ENCODE measurements around the gene TMEM161A. TPM values are rescaled to one million over a fixed set of nuclear protein-coding genes. Genes with fewer than 3 reads are reported as not detected.
A peak's percentile ranks its signal among the peaks of the same experiment; 100 is the strongest.

TMEM161A gene
- total and polyA plus RNA-seq, 2 donors (not counting 1 experiment from before 2014, with no cell fraction given), result 23.6 to 44.0 TPM

GRCh38 chr19:19160461-19161035 is 22.3 kb upstream of the TMEM161A start:
- Histone ChIP-seq H3K9me3 (ENCODE audit: control extremely low read depth in 1 of 3, control insufficient read depth in 2 of 3, insufficient read depth in 1 of 3, low read length in 2 of 3) (peaks cover 0 to 6% (median 4%) of the 10 kb centered on the region in 3 donors), H3K4me1 (ENCODE audit: control insufficient read depth in 2 of 2, insufficient read depth in 2 of 2, low read length in 2 of 2) (peaks cover 29 to 55% of the 10 kb centered on the region in 2 donors), H3K4me3 (ENCODE audit: control extremely low read depth in 1 of 5, extremely low read depth in 1 of 5, insufficient read depth in 1 of 5, low read depth in 2 of 5, low read length in 4 of 5) (peak overlapping the region in 3 of 5 experiments; percentile 25 to 42 (median 27)), H3K27ac (ENCODE audit: low read length in 2 of 2) (peak overlapping the region; percentile 22 to 67), H3K4me2 (replicated peaks; ENCODE audit: low read depth, low read length, poor library complexity, severe bottlenecking) (peak overlapping the region; percentile 88), H3K27me3 (replicated peaks in 1 of 4; ENCODE audit: control extremely low read depth in 1 of 4, control insufficient read depth in 3 of 4, insufficient read depth in 4 of 4, low read length in 3 of 4) (no peaks in the 10 kb centered on the region), H2AFZ (ENCODE audit: insufficient read depth, low read depth, low read length, poor library complexity, severe bottlenecking) (peak overlapping the region; percentile 13), H3K9ac (ENCODE audit: low read length) (peak overlapping the region; percentile 53), H3K36me3 (replicated peaks in 1 of 2; ENCODE audit: control extremely low read depth in 1 of 2, control insufficient read depth in 1 of 2, extremely low read depth in 1 of 2, insufficient read depth in 2 of 2, low read length in 1 of 2) (no peaks in the 10 kb centered on the region), H3K79me2 (ENCODE audit: control insufficient read depth, insufficient read depth, low read length) (no peaks in the 10 kb centered on the region), H4K20me1 (ENCODE audit: control insufficient read depth, insufficient read depth, low read length, poor library complexity, severe bottlenecking) (no peaks in the 10 kb centered on the region)
- ChIA-PET CTCF (interaction anchor here (1.6 to 5.6 kb wide), 2 partner anchors 14 to 15 kb away, joined by 4 to 48 read pairs; no protein-coding TSS in a partner anchor), POLR2A (interaction anchor here (0.6 to 2.9 kb wide), 6 partner anchors 9 to 1313 kb away, joined by 3 to 8 read pairs (median 6); partner anchors contain the start of genes ATP13A1, JAK3 and MEF2B)
- peaks cover 2% of the 10 kb centered on the region for H3K9me3 Mint-ChIP-seq (ENCODE audit: insufficient read depth)
- DNase-seq (peak; percentile 87), ATAC-seq (ENCODE audit: low read depth) (peak; percentile 78)
- intact Hi-C loops (cut with micrococcal nuclease), result loop anchor here (1.0 to 2.0 kb wide), 3 partner anchors 10 to 15 kb away; partner anchors contain the start of gene MEF2B
- peak overlapping the region; percentile 59 for H3K4me3 Mint-ChIP-seq
- H3K4me1 Mint-ChIP-seq, result peaks cover 42% of the 10 kb centered on the region
- no peaks in the 10 kb centered on the region for H3K27me3 Mint-ChIP-seq
- TF ChIP-seq CTCF (IDR thresholded peaks at IDR 0.05), result no peak
- H3K27ac Mint-ChIP-seq, result peak overlapping the region; percentile 41
- 6% methylated on average over 11 of the region's 26 CpGs for WGBS (ENCODE audit: insufficient coverage)

- peak overlapping the region; percentile 14 for H3K4me3 Mint-ChIP-seq
- H3K9me3 Mint-ChIP-seq (ENCODE audit: insufficient read depth), result peaks cover 3% of the 10 kb centered on the region
- Histone ChIP-seq H3K9me3 (ENCODE audit: control extremely low read depth in 1 of 3, control insufficient read depth in 2 of 3, insufficient read depth in 1 of 3, low read length in 2 of 3) (peaks cover 0 to 6% (median 6%) of the 10 kb centered on the region in 3 donors), H3K27me3 (replicated peaks in 1 of 4; ENCODE audit: control extremely low read depth in 1 of 4, control insufficient read depth in 3 of 4, insufficient read depth in 4 of 4, low read length in 3 of 4) (no peaks in the 10 kb centered on the region), H3K79me2 (ENCODE audit: control insufficient read depth, insufficient read depth, low read length) (no peaks in the 10 kb centered on the region), H4K20me1 (ENCODE audit: control insufficient read depth, insufficient read depth, low read length, poor library complexity, severe bottlenecking) (no peaks in the 10 kb centered on the region), H3K4me1 (ENCODE audit: control insufficient read depth in 2 of 2, insufficient read depth in 2 of 2, low read length in 2 of 2) (peaks cover 36 to 61% of the 10 kb centered on the region in 2 donors), H3K4me3 (ENCODE audit: control extremely low read depth in 1 of 5, extremely low read depth in 1 of 5, insufficient read depth in 1 of 5, low read depth in 2 of 5, low read length in 4 of 5) (no peak overlapping the region), H3K27ac (ENCODE audit: low read length in 2 of 2) (no peak overlapping the region), H2AFZ (ENCODE audit: insufficient read depth, low read depth, low read length, poor library complexity, severe bottlenecking) (no peak overlapping the region), H3K9ac (ENCODE audit: low read length) (no peak overlapping the region), H3K36me3 (replicated peaks in 1 of 2; ENCODE audit: control extremely low read depth in 1 of 2, control insufficient read depth in 1 of 2, extremely low read depth in 1 of 2, insufficient read depth in 2 of 2, low read length in 1 of 2) (no peaks in the 10 kb centered on the region), H3K4me2 (replicated peaks; ENCODE audit: low read depth, low read length, poor library complexity, severe bottlenecking) (peak overlapping the region; percentile 88)
- POLR2A ChIA-PET, result interaction anchor here (2.9 kb wide), 1 partner anchor 10 kb away, joined by 8 read pairs; the partner anchor contains the start of gene MEF2B
- TF ChIP-seq EZH2 (IDR thresholded peaks at IDR 0.05; ENCODE audit: borderline replicate concordance, insufficient read depth, low read depth, low read length, poor library complexity, severe bottlenecking) (no peak), CTCF (IDR thresholded peaks at IDR 0.05) (no peak)
- ATAC-seq (ENCODE audit: low read depth), result no peak
- H3K27ac Mint-ChIP-seq, result no peak overlapping the region
- CTCF ChIA-PET, result interaction anchor here (0.6 to 5.6 kb wide), 5 partner anchors 14 to 451 kb away, joined by 3 to 48 read pairs (median 4); partner anchors contain the start of gene BORCS8
- no peaks in the 10 kb centered on the region for H3K27me3 Mint-ChIP-seq
- intact Hi-C loops (cut with micrococcal nuclease), result no loop called here
- peaks cover 49% of the 10 kb centered on the region for H3K4me1 Mint-ChIP-seq
- DNase-seq, result no peak
- WGBS (ENCODE audit: insufficient coverage), result no CpG with 5 or more reads among the region's 4 CpGs
Measured at GRCh38 chr19:19159534-19159933, 21.3 kb upstream of the TMEM161A start.
